Astrocyte (in vitro differentiated cells and primary cell): ENCODE measurements around the gene IARS2. TPM values are rescaled to one million over a fixed set of nuclear protein-coding genes. Genes with fewer than 3 reads are reported as not detected.

Source experiments
- DNase-seq: peaks from one replicate; pipeline ENCODE4 v3.0.0-alpha.2; 2010; ENCODE audit warnings: low read depth
- FAIRE-seq: peaks from 2 replicates; lab custom pipeline; 2011; peaks lifted over from hg19 to GRCh38; lab: Jason Lieb, UNC
- H2AFZ ChIP-seq: 2 replicates; pipeline ENCODE4 v1.6.0; 2012; ENCODE audit warnings: low read depth, low read length, inconsistent platforms
- H3K27ac ChIP-seq: 2 replicates; pipeline ENCODE4 v1.5.1; 2011; ENCODE audit warnings: low read depth, low read length, inconsistent platforms
- H3K27me3 ChIP-seq: 2 replicates; pipeline ENCODE4 v1.6.0; 2011; ENCODE audit warnings: low read length, inconsistent platforms; ENCODE audit not compliant: insufficient read depth
- H3K36me3 ChIP-seq: 2 replicates; pipeline ENCODE4 v1.5.1; 2011; ENCODE audit warnings: low read length, inconsistent platforms; ENCODE audit not compliant: insufficient read depth
- H3K4me1 ChIP-seq: 2 replicates; pipeline ENCODE4 v1.5.1; 2011; ENCODE audit warnings: low read length, inconsistent platforms; ENCODE audit not compliant: insufficient read depth
- H3K4me2 ChIP-seq: 2 replicates; pipeline ENCODE4 v1.6.0; 2012; ENCODE audit warnings: low read length, inconsistent platforms
- H3K4me3 ChIP-seq: 2 replicates; pipeline ENCODE4 v1.5.1; 2011; ENCODE audit warnings: low read depth, mild to moderate bottlenecking, low read length, inconsistent platforms; ENCODE audit not compliant: insufficient read depth
- H3K79me2 ChIP-seq: 2 replicates; pipeline ENCODE4 v1.6.0; 2012; ENCODE audit warnings: mild to moderate bottlenecking, low read length, inconsistent platforms; ENCODE audit not compliant: insufficient read depth
- H3K9ac ChIP-seq: 2 replicates; pipeline ENCODE4 v1.6.0; 2012; ENCODE audit warnings: mild to moderate bottlenecking, low read length, inconsistent platforms
- H3K9me3 ChIP-seq: 2 replicates; pipeline ENCODE4 v1.5.1; 2012; ENCODE audit warnings: low read depth, mild to moderate bottlenecking, low read length, inconsistent platforms; ENCODE audit not compliant: insufficient read depth
- H4K20me1 ChIP-seq: 2 replicates; pipeline ENCODE4 v1.6.0; 2012; ENCODE audit warnings: low read length, inconsistent platforms; ENCODE audit not compliant: insufficient read depth
- H3K27ac Mint-ChIP-seq: one replicate; pipeline ENCODE4 v1.8.0; 2021; ENCODE audit warnings: mild to moderate bottlenecking, mixed read lengths; ENCODE audit not compliant: unreplicated experiment
- H3K27me3 Mint-ChIP-seq: one replicate; pipeline ENCODE4 v1.8.0; 2021; ENCODE audit warnings: low read depth, mixed read lengths; ENCODE audit not compliant: unreplicated experiment
- H3K36me3 Mint-ChIP-seq: one replicate; pipeline ENCODE4 v1.8.0; 2021; ENCODE audit warnings: low read depth, mixed read lengths; ENCODE audit not compliant: unreplicated experiment
- H3K4me1 Mint-ChIP-seq: one replicate; pipeline ENCODE4 v1.8.0; 2021; ENCODE audit warnings: low read depth, mixed read lengths; ENCODE audit not compliant: unreplicated experiment
- H3K4me3 Mint-ChIP-seq: one replicate; pipeline ENCODE4 v1.8.0; 2021; ENCODE audit warnings: mild to moderate bottlenecking, moderate library complexity, mixed read lengths; ENCODE audit not compliant: unreplicated experiment
- H3K9me3 Mint-ChIP-seq: one replicate; pipeline ENCODE4 v1.8.0; 2021; ENCODE audit warnings: mild to moderate bottlenecking, mixed read lengths; ENCODE audit not compliant: unreplicated experiment
- EZH2 ChIP-seq: IDR thresholded peaks from 2 replicates; pipeline ENCODE4 v1.6.1; 2012; ENCODE audit warnings: mild to moderate bottlenecking, low read length, inconsistent platforms; ENCODE audit not compliant: insufficient read depth
- total RNA-seq: library from RNA; stranded (reverse); gene quantifications from 2 replicates; pipeline ENCODE4 v1.2.1, GENCODE V29; 2021
- TF ChIP-seq, protein P1 (sequence below): IDR thresholded peaks from 2 replicates; pipeline ENCODE4 v1.5.1; 2011; ENCODE audit warnings: low read depth, mild to moderate bottlenecking, inconsistent platforms, low read length, moderate library complexity; ENCODE audit not compliant: insufficient read depth

The IARS2 gene
- total RNA-seq, 1 donor from 2014 or later: 55.1 TPM

DNA sequence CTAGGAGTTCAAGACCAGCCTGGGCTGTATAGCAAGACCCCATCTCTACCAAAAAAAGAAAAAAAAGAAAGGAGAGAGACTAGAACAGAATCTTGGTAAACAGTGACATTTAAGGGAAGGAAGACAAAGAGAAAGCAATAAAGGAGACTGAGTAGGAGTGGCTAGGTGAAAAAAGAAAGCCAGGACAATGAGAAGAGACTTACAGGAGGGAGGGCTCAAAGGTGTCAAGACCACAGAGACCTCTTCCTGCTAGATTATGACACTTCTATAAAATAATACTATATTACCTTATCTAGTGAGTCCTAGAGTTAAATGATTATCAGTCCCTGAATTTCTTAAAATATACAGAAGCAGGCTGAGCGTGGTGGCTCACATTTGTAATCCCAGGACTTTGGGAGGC lies 37.6 kb upstream of the IARS2 start:
- H3K4me3 Mint-ChIP-seq: no peak overlapping the region
- H3K27ac Mint-ChIP-seq: no peak overlapping the region
- no peak overlapping the region for H3K4me3 ChIP-seq
- no peaks in the 10 kb centered on the region for H3K79me2 ChIP-seq
- no peak overlapping the region for H3K4me2 ChIP-seq
- H3K27me3 Mint-ChIP-seq: no peaks in the 10 kb centered on the region
- H3K36me3 ChIP-seq: peaks cover 3% of the 10 kb centered on the region
- no peaks in the 10 kb centered on the region for H3K27me3 ChIP-seq
- H3K36me3 Mint-ChIP-seq: peaks cover 7% of the 10 kb centered on the region
- H2AFZ ChIP-seq: no peak overlapping the region
- no peak for FAIRE-seq
- H3K9me3 Mint-ChIP-seq: no peaks in the 10 kb centered on the region
- DNase-seq: no peak
- no peaks in the 10 kb centered on the region for H4K20me1 ChIP-seq
- no peaks in the 10 kb centered on the region for H3K4me1 ChIP-seq
- no peak overlapping the region for H3K9ac ChIP-seq
- no peaks in the 10 kb centered on the region for H3K9me3 ChIP-seq
- TF ChIP-seq, protein P1, sequence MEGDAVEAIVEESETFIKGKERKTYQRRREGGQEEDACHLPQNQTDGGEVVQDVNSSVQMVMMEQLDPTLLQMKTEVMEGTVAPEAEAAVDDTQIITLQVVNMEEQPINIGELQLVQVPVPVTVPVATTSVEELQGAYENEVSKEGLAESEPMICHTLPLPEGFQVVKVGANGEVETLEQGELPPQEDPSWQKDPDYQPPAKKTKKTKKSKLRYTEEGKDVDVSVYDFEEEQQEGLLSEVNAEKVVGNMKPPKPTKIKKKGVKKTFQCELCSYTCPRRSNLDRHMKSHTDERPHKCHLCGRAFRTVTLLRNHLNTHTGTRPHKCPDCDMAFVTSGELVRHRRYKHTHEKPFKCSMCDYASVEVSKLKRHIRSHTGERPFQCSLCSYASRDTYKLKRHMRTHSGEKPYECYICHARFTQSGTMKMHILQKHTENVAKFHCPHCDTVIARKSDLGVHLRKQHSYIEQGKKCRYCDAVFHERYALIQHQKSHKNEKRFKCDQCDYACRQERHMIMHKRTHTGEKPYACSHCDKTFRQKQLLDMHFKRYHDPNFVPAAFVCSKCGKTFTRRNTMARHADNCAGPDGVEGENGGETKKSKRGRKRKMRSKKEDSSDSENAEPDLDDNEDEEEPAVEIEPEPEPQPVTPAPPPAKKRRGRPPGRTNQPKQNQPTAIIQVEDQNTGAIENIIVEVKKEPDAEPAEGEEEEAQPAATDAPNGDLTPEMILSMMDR: no peak
- no peak for TF ChIP-seq EZH2
- no peak overlapping the region for H3K27ac ChIP-seq
- no peaks in the 10 kb centered on the region for H3K4me1 Mint-ChIP-seq

DNA sequence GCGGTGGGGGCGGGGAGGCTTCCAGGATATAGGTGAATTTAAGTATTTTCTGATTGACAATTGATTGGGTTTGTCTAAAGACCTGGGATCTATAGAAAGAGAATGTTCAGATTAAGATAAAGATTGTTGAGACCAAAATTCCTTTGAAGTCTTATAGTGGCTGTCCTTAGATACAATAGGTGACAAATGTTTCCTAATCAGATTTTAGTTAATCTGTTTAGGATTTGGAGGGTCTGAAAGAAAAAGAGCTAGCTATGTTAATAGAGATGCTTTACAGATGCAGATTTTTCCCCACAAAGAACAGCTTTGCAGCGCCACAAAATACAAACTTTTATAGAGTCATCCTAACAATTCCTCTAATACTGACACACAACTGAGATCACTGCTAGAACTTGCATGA lies 33.1 kb upstream of the IARS2 start:
- no peak for DNase-seq
- Histone ChIP-seq H3K4me3 (no peak overlapping the region), H3K4me2 (no peak overlapping the region), H4K20me1 (no peaks in the 10 kb centered on the region), H3K9me3 (no peaks in the 10 kb centered on the region), H3K79me2 (no peaks in the 10 kb centered on the region), H3K4me1 (no peaks in the 10 kb centered on the region), H3K9ac (no peak overlapping the region), H3K27ac (no peak overlapping the region), H2AFZ (no peak overlapping the region), H3K36me3 (peaks cover 20% of the 10 kb centered on the region), H3K27me3 (no peaks in the 10 kb centered on the region)
- FAIRE-seq: no peak
- TF ChIP-seq EZH2: no peak
- TF ChIP-seq, protein P1: no peak
- no peaks in the 10 kb centered on the region for H3K9me3 Mint-ChIP-seq
- H3K4me3 Mint-ChIP-seq: no peak overlapping the region
- H3K27me3 Mint-ChIP-seq: no peaks in the 10 kb centered on the region
- H3K36me3 Mint-ChIP-seq: peaks cover 11% of the 10 kb centered on the region
- H3K27ac Mint-ChIP-seq: no peak overlapping the region
- H3K4me1 Mint-ChIP-seq: no peaks in the 10 kb centered on the region

DNA sequence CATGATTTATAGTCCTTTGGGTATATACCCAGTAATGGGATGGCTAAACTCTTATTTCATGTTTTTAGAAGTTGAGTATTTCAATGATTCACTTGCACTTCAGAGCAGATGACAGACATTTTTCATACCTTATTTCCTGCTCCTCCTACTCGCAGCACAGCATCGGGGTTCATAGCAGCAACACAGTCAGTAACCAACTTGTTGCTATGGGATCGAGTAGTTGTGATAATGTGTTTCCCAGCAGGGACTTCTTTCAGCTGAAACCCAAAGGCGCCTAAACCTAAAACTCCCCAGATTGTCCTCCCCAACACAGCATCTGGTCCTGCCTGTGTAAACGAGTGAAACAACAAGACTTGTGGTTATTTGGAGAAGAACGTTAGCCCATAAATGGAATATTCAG lies 31.3 kb upstream of the IARS2 start:
- no peak for FAIRE-seq
- H3K4me3 Mint-ChIP-seq: no peak overlapping the region

More for the DNA sequence above, 31.3 kb upstream of the IARS2 start:
- Histone ChIP-seq H3K9ac (no peak overlapping the region), H3K4me1 (peaks cover 1% of the 10 kb centered on the region), H2AFZ (no peak overlapping the region), H3K9me3 (no peaks in the 10 kb centered on the region), H3K36me3 (peaks cover 20% of the 10 kb centered on the region), H3K4me2 (no peak overlapping the region), H3K79me2 (no peaks in the 10 kb centered on the region), H3K27me3 (no peaks in the 10 kb centered on the region), H3K4me3 (no peak overlapping the region), H3K27ac (no peak overlapping the region), H4K20me1 (no peaks in the 10 kb centered on the region)
- no peaks in the 10 kb centered on the region for H3K4me1 Mint-ChIP-seq
- no peak for TF ChIP-seq EZH2
- TF ChIP-seq, protein P1: no peak
- no peak overlapping the region for H3K27ac Mint-ChIP-seq
- DNase-seq: no peak
- H3K9me3 Mint-ChIP-seq: no peaks in the 10 kb centered on the region
- H3K36me3 Mint-ChIP-seq: peaks cover 7% of the 10 kb centered on the region
- no peaks in the 10 kb centered on the region for H3K27me3 Mint-ChIP-seq
